Naive B cell (primary cell): ENCODE measurements around the gene SGMS2. TPM values are rescaled to one million over a fixed set of nuclear protein-coding genes. Genes with fewer than 3 reads are reported as not detected.

Experiments
- ATAC-seq, 2 donors: fragments of 150-1000 bp; cut with Tn5 transposase; 2 replicates each; pipeline ENCODE4 v1.10.0; 2021; ENCODE audit warnings: low read depth in 2 of 2, mild to moderate bottlenecking in 2 of 2, moderate library complexity in 2 of 2
- DNase-seq: peaks from one replicate; pipeline ENCODE4 v3.0.0; 2022
- H3K27ac Mint-ChIP-seq, 6 donors: one replicate each; pipeline ENCODE4 v1.8.0; 2020 to 2022; ENCODE audit warnings: mild to moderate bottlenecking in 6 of 6, mixed read lengths in 6 of 6, moderate library complexity in 5 of 6, inconsistent platforms in 2 of 6
- H3K27me3 Mint-ChIP-seq, 3 donors: one replicate each; pipeline ENCODE4 v1.8.0; 2021 to 2022; ENCODE audit warnings: mixed read lengths in 3 of 3, mild to moderate bottlenecking in 1 of 3
- H3K36me3 Mint-ChIP-seq, 2 donors: one replicate each; pipeline ENCODE4 v1.8.0; 2020 to 2022; ENCODE audit warnings: mixed read lengths in 2 of 2, inconsistent platforms in 1 of 2, mild to moderate bottlenecking in 1 of 2
- H3K4me1 Mint-ChIP-seq, 3 donors: one replicate each; pipeline ENCODE4 v1.8.0; 2020 to 2022; ENCODE audit warnings: mixed read lengths in 3 of 3, inconsistent platforms in 1 of 3, mild to moderate bottlenecking in 1 of 3, moderate library complexity in 1 of 3
- H3K4me3 Mint-ChIP-seq, 8 donors: one replicate each; pipeline ENCODE4 v1.8.0; 2020 to 2022; ENCODE audit warnings: mild to moderate bottlenecking in 8 of 8, mixed read lengths in 8 of 8, moderate library complexity in 8 of 8, inconsistent platforms in 2 of 8
- H3K9me3 Mint-ChIP-seq, 7 donors: one replicate each; pipeline ENCODE4 v1.8.0; 2020 to 2022; ENCODE audit warnings: mixed read lengths in 7 of 7, mild to moderate bottlenecking in 5 of 7, inconsistent platforms in 2 of 7, moderate library complexity in 1 of 7
- polyA plus RNA-seq, 6 donors: library from polyadenylated mRNA; unstranded; fragments of 300-500 nt; fragmentation: Illumina TruSeq; gene quantifications; one replicate each; pipeline ENCODE4 v1.2.3, GENCODE V29; 2021; ENCODE audit warnings: low read depth in 6 of 6

SGMS2 gene
- polyA plus RNA-seq, 6 donors from 2014 or later: 0.04 to 0.06 (median 0.05) TPM; not detected in 3

DNA sequence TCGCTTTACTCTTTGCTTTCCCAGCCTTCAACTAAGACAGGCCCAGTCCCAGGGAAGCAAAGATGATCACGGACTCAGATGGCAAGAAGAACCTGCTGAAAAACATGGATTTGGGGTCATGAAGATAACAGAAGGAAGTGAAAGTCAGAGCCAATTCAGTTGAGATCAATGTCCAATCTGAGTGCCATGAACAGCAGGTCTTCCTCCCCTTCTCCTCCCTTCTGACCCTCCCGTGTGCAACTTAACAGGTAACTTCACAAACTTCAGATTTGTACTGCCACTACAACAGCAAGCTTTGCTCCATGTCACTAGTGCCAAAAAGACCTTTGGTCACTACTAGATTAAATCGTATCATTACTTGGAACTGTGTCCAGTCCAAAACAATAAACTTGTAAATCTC is 15.5 kb upstream of the SGMS2 start:
- Mint-ChIP-seq H3K27ac (no peak overlapping the region), H3K27me3 (peaks cover 11 to 21% (median 12%) of the 10 kb centered on the region in 3 donors), H3K36me3 (no peaks in the 10 kb centered on the region), H3K4me1 (no peaks in the 10 kb centered on the region), H3K4me3 (no peak overlapping the region), H3K9me3 (peaks cover 0 to 4% (median 0%) of the 10 kb centered on the region in 7 donors)
- DNase-seq (no peak), ATAC-seq (no peak)

DNA sequence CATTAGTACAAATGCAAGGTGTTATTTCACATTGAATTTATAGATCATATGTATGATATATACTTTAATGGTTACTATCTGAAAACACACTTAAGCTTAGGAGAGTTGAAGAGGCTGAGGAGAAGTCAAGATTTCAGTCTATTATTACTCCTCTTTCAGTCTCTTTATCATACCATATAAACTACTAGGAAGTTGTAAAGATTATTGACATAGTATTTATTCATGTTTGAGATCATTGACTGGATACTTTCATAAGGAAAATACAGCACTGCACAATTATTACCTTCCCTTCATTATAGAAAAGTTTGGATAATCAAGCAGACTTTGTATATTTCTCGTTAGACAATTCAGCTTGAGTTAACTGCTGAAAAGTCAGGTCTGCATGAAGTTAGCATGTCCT is 10.0 kb upstream of the SGMS2 start:
- H3K4me1 Mint-ChIP-seq: no peaks in the 10 kb centered on the region
- no peaks in the 10 kb centered on the region for H3K9me3 Mint-ChIP-seq
- H3K27me3 Mint-ChIP-seq: peaks cover 6 to 10% (median 8%) of the 10 kb centered on the region in 3 donors
- ATAC-seq: no peak
- H3K4me3 Mint-ChIP-seq: no peak overlapping the region
- H3K36me3 Mint-ChIP-seq: no peaks in the 10 kb centered on the region
- no peak overlapping the region for H3K27ac Mint-ChIP-seq
- DNase-seq: no peak

DNA sequence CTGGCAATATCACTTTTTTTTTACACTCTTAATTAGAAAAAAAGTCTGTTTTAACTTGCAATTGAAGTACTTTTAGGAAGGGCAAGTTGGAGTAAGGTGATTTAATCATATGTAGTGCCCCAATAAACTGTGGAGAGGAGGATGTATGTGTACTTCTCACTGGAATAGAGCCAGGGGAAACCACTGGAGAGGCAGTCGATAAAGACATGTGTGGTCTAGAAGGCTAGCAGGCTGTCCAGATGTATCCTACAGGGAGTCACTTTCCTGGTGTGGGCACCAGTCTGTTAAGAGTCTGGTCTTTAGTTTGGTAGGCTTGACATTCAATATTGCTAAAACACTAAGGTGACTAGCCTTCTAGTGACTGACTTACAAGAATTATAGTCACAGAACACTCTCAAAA is 9.6 kb upstream of the SGMS2 start:
- H3K9me3 Mint-ChIP-seq: no peaks in the 10 kb centered on the region
- no peak overlapping the region for H3K27ac Mint-ChIP-seq
- no peaks in the 10 kb centered on the region for H3K36me3 Mint-ChIP-seq
- H3K4me1 Mint-ChIP-seq: no peaks in the 10 kb centered on the region
- DNase-seq (no peak), ATAC-seq (no peak)
- H3K27me3 Mint-ChIP-seq: peaks cover 7 to 13% (median 8%) of the 10 kb centered on the region in 3 donors
- no peak overlapping the region for H3K4me3 Mint-ChIP-seq

DNA sequence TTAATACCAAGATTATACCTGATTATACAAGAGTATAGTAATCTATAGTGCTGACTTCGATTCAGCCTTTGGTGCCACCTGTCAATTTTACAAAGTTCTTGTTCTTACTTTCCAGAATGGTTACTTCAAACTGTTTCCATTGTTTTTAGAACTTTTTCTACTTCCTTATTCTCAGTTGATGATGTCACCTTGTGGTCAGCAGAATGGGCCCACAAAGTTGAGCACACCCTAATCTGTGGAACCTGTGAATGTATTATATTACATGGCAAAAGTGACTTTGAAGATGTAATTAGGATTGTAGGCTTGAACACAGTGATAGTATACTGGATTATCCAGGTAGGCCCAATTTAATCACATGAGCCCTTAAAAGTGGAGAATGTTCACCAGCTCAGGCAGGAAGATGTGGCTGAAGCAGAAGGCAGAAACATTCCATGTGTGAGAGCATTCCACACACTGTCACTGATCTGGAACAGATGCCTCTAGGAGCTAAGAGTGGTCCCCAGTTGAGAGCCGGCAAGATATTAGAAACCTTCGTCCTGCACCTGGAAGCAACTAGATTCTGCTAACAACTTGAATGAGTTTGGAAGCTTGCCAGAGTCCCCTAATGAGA is 6.3 kb upstream of the SGMS2 start:
- H3K4me1 Mint-ChIP-seq: no peaks in the 10 kb centered on the region
- H3K36me3 Mint-ChIP-seq: no peaks in the 10 kb centered on the region
- no peak overlapping the region for H3K27ac Mint-ChIP-seq
- H3K9me3 Mint-ChIP-seq: no peaks in the 10 kb centered on the region
- DNase-seq: no peak
- no peak for ATAC-seq
- peaks cover 7 to 25% (median 23%) of the 10 kb centered on the region in 3 donors for H3K27me3 Mint-ChIP-seq
- no peak overlapping the region for H3K4me3 Mint-ChIP-seq

- peaks cover 43 to 64% (median 60%) of the 10 kb centered on the region in 3 donors for H3K27me3 Mint-ChIP-seq
- H3K4me3 Mint-ChIP-seq: peak overlapping the region in 5 of 8 donors; percentile 46 to 89 (median 79)
- ATAC-seq: no peak
- peaks cover 10 to 13% (median 12%) of the 10 kb centered on the region in 3 donors for H3K4me1 Mint-ChIP-seq
- no peaks in the 10 kb centered on the region for H3K9me3 Mint-ChIP-seq
- no peaks in the 10 kb centered on the region for H3K36me3 Mint-ChIP-seq
- no peak overlapping the region for H3K27ac Mint-ChIP-seq
- no peak for DNase-seq
Measured at GRCh38 chr4:107823870-107824349, 822 bp upstream of the SGMS2 start.

DNA sequence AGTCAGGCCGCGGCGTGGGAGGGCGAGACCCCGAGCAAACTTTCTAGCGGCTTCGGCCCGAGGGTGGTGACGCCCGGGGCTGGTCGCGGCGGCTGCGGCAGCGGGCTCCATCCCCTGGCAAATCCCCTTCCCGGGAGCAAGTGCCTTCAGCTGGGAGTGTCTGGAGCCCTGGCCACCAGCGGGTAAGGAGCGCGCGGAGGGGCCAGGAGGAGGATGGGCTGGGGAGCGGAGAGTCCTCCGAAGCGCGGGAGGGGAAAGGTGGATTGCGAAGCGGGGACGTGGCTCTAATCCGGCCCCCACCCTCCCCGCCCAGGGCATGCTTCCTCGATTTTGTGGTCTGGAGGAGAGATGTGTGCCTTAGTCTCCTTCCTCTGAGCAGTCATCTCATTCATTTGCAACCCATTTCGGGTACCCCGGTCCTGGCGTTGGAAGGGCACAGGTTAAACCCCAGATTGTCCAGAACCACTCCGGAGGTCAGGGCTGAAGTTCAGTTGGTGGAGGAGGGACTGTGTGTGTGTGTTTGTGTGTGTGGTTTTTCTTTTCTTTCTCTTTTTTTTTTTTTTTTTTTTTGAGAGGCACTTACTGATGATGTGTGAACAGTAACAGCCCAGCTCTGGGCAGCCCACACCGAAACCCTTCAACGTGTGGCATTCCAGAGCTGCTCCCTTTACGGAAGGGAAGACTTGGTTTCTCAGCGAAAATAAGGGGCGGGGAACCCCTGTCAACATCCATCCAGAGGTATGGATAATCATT is 516 bp downstream of the SGMS2 start:
- Mint-ChIP-seq H3K4me1 (peaks cover 10 to 13% (median 12%) of the 10 kb centered on the region in 3 donors), H3K4me3 (peak overlapping the region; percentile 31 to 81 (median 72)), H3K27me3 (peaks cover 43 to 63% (median 63%) of the 10 kb centered on the region in 3 donors), H3K36me3 (no peaks in the 10 kb centered on the region), H3K27ac (peak overlapping the region in 1 of 6 donors; percentile 65), H3K9me3 (peaks cover 0 to 4% (median 0%) of the 10 kb centered on the region in 7 donors)
- ATAC-seq: no peak
- DNase-seq: no peak

DNA sequence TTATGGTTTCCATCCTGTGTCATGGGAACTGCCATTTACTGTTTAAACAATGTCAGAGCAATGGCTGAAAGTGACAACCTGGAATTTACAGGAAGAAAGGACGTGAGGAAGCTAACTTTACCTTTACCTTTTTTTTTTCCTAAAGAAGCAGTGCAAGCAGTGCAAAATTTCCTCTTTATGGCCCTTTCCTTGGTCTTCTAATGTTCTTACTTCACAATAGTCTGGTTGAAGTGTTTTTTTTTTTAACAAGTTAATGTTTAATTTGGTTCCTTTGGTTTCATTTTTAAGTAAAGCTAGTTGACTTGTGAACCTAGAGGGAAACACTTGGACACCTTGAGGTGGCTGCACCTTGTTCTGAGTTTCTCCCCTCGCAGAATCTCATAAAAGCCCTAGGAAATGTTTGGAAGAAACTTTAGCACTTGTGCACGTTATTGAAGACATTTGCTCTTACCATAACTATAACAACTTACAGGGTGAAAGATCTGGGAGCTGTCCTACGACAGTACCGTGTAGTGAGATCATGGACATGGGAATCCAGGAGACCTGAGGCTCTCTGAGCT is 1.8 kb downstream of the SGMS2 start:
- DNase-seq (no peak), ATAC-seq (no peak)
- H3K27me3 Mint-ChIP-seq: peaks cover 47 to 68% (median 60%) of the 10 kb centered on the region in 3 donors
- peaks cover 10 to 13% (median 12%) of the 10 kb centered on the region in 3 donors for H3K4me1 Mint-ChIP-seq
- peaks cover 0 to 9% (median 0%) of the 10 kb centered on the region in 7 donors for H3K9me3 Mint-ChIP-seq
- H3K27ac Mint-ChIP-seq: no peak overlapping the region
- no peak overlapping the region for H3K4me3 Mint-ChIP-seq
- no peaks in the 10 kb centered on the region for H3K36me3 Mint-ChIP-seq

DNA sequence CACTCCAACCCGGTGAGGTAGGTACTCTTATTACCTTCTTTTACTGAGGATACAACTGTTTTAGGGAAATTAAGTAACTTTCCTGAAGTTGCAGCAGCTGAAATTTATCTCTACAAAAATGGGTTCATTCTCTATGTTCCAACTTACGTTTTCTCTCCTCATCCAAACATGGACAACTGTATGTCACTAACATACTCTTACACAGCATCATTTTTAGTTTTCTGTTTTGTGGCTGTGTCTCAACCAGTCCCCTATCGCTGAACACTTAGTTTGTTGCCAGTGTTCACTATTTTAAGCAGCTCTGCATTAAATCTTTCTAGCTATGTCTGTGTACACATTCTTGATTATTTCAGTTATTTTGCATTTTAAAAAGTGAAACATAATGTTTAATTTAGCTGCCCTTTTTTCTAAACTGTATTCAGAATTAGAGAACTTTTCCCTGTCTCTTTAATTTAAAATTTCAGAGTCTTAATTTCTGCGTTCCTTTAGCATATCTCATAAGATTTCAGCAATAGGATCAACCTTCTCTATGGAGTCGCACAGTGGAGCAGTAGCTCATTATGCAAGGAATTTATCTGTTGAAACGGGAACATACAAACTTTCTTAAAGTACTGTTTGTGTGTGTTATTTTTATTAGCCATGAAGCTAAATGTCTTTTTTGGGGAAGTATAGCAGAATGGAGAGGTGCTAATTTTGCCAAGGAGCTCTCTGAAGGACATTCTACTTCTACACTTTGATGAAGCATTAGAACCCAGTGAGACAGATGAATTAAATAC is 3.8 kb downstream of the SGMS2 start:
- H3K4me3 Mint-ChIP-seq: no peak overlapping the region

DNA sequence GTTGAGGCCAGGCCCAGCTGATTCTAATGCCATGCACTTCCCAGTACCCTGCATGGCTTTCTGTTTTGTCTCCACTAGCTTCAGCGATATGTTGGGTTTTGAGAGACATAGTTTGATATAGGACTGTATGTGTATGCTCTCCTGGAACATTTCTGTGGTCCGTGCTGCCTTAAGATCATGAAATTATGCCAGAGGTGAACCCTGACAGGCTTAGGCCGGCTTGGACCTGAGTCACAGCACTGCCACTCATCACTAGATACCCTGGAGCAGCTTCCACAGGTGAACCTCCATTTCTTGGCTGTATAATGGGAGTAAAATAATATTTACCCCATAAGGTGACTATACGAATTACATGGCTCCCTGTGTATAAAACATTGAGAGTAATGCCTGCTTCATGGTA is 6.4 kb downstream of the SGMS2 start:
- Mint-ChIP-seq H3K27me3 (peaks cover 29 to 36% (median 31%) of the 10 kb centered on the region in 3 donors), H3K4me1 (no peaks in the 10 kb centered on the region), H3K9me3 (peaks cover 0 to 9% (median 0%) of the 10 kb centered on the region in 7 donors), H3K36me3 (no peaks in the 10 kb centered on the region), H3K27ac (no peak overlapping the region), H3K4me3 (no peak overlapping the region)
- ATAC-seq (no peak), DNase-seq (no peak)

More for the DNA sequence above, 3.8 kb downstream of the SGMS2 start:
- Mint-ChIP-seq H3K27ac (no peak overlapping the region), H3K4me1 (peaks cover 10 to 13% (median 12%) of the 10 kb centered on the region in 3 donors), H3K27me3 (peaks cover 40 to 61% (median 54%) of the 10 kb centered on the region in 3 donors), H3K36me3 (no peaks in the 10 kb centered on the region), H3K9me3 (peaks cover 0 to 9% (median 0%) of the 10 kb centered on the region in 7 donors)
- DNase-seq (no peak), ATAC-seq (no peak)

GRCh38 chr4:107832275-107832807 is 7.6 kb downstream of the SGMS2 start:
- no peak for ATAC-seq
- Mint-ChIP-seq H3K27ac (no peak overlapping the region), H3K4me1 (no peaks in the 10 kb centered on the region), H3K36me3 (no peaks in the 10 kb centered on the region), H3K27me3 (peaks cover 18 to 25% (median 19%) of the 10 kb centered on the region in 3 donors), H3K4me3 (no peak overlapping the region), H3K9me3 (peaks cover 0 to 9% (median 0%) of the 10 kb centered on the region in 7 donors)
- DNase-seq: no peak

DNA sequence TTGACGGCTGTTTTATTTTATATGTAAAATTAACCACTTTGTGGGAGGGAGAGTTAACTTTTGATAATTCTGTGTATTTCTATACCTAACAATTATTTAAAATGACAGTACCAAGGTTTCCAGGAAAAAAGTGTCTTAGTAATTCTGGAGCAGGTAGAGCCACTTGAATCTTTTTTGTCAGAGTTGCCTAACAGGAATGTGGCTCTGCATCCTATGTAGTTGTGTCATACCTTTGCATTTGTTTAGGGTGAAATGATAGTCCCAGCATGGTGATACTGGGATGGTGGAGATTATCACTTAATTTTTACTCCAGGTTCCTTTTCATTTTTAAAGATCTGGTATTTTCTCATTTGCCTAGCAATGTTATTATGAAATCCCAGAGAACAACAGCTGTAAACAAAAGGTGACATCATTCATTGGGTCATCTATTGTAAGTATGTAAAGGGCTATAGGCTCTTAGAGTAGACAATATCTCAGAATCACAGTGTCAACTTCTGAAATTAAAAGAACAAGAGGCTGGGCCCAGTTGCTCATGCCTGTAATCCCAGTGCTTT is 9.6 kb downstream of the SGMS2 start:
- no peak for DNase-seq
- Mint-ChIP-seq H3K27me3 (peaks cover 5 to 12% (median 11%) of the 10 kb centered on the region in 3 donors), H3K4me1 (no peaks in the 10 kb centered on the region), H3K9me3 (peaks cover 0 to 9% (median 0%) of the 10 kb centered on the region in 7 donors), H3K36me3 (no peaks in the 10 kb centered on the region), H3K27ac (no peak overlapping the region), H3K4me3 (no peak overlapping the region)
- ATAC-seq: no peak

- ATAC-seq: no peak
Measured at GRCh38 chr4:107835406-107835805, 10.7 kb downstream of the SGMS2 start.

More at GRCh38 chr4:107835406-107835805, 10.7 kb downstream of the SGMS2 start:
- H3K36me3 Mint-ChIP-seq: no peaks in the 10 kb centered on the region
- peaks cover 4 to 9% (median 9%) of the 10 kb centered on the region in 3 donors for H3K27me3 Mint-ChIP-seq
- H3K4me3 Mint-ChIP-seq: no peak overlapping the region
- DNase-seq: no peak
- H3K4me1 Mint-ChIP-seq: no peaks in the 10 kb centered on the region
- H3K9me3 Mint-ChIP-seq: peaks cover 0 to 4% (median 0%) of the 10 kb centered on the region in 7 donors
- no peak overlapping the region for H3K27ac Mint-ChIP-seq
